Hair follicle dermal papilla cell (primary cell): ENCODE data around the gene FAM153A. TPM values are rescaled to one million over a fixed set of nuclear protein-coding genes. Genes with fewer than 3 reads are reported as not detected.

Experiments used
- total RNA-seq: library from RNA; depleted of rRNA; stranded (reverse); fragments of >200 nt; gene quantifications from 2 replicates; pipeline ENCODE4 v1.2.3, GENCODE V29; 2012

Gene FAM153A
- 0.24 TPM in 1 of 2 replicates, not detected in the other for total RNA-seq

DNA sequence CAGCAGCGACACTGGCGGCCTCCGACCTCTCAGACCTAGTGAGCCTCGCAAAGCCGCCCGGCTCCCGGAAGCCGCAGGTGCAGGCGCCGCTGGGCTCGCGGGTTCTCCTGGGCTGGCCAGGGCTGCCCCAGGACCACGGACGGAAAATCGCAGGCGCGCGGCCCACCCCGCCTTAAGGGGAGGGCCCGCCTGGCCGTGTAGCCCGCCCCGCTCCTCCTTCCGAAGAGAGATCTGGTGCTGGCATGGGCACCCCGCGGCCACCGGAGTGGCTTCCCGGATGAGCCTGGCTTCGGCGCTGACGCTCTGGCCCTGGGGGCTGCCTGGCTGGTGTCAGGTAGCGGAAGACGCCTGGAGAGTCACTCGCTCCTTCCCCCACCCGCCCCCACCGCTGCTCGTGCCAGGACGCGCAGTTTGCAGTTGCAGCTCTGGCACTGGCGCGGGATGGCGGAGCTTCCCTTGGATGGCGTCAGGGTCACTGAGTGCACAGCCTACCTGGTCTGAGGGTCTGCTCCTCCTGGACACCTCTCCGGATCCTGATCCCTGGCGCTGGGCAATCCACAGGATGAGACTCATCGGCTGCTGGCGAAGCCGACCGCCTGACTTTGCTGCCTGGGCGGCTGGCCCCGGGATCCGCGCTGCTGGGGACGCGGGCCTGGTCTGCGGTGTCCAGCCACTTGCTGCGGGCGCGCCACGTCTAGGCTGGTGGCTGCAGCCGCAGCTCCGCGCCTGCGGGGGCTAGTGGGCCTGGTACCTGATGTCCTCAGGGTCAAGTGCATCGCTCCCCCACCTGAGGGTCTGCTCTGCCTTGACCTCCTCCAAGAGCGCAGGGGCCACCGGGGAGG, at the start of gene FAM153A:
Gene FAM153A (minus strand): TSS at position 108 of the 842 bp plus-strand sequence.

Other genes starting within 250 kb of the FAM153A start
- gene FAM193B, start 228.3 kb downstream of the FAM153A start, total RNA-seq, result 32.9 and 39.8 TPM in 2 replicates
- gene TMED9, start 190.7 kb downstream of the FAM153A start, total RNA-seq, result 133 and 136 TPM in 2 replicates
- 34.2 and 36.7 TPM in 2 replicates for gene B4GALT7, start 182.8 kb downstream of the FAM153A start, total RNA-seq
- not detected in 2 replicates for gene PROP1, start 213.3 kb upstream of the FAM153A start, total RNA-seq